Right lung (tissue), 5 donors: ENCODE measurements around the gene ADAMTS4. TPM values are rescaled to one million over a fixed set of nuclear protein-coding genes. Genes with fewer than 3 reads are reported as not detected.

Experiments
- DNase-seq, 2 donors: peaks; one replicate each; pipeline ENCODE4 v3.0.0-alpha.2; 2013
- polyA plus RNA-seq, 5 donors: library from polyadenylated mRNA; unstranded; fragments of 120-200 nt; gene quantifications; one replicate each; pipeline versions ENCODE4 v1.2.1 to v1.2.3, GENCODE V29; 2013; ENCODE audit warnings: inconsistent platforms in 1 of 5, low replicate concordance in 1 of 5; ENCODE audit not compliant: insufficient read length in 5 of 5, insufficient read depth in 1 of 5

Gene ADAMTS4
- polyA plus RNA-seq, 5 donors: 1.8 to 2.8 (median 2.2) TPM

DNA sequence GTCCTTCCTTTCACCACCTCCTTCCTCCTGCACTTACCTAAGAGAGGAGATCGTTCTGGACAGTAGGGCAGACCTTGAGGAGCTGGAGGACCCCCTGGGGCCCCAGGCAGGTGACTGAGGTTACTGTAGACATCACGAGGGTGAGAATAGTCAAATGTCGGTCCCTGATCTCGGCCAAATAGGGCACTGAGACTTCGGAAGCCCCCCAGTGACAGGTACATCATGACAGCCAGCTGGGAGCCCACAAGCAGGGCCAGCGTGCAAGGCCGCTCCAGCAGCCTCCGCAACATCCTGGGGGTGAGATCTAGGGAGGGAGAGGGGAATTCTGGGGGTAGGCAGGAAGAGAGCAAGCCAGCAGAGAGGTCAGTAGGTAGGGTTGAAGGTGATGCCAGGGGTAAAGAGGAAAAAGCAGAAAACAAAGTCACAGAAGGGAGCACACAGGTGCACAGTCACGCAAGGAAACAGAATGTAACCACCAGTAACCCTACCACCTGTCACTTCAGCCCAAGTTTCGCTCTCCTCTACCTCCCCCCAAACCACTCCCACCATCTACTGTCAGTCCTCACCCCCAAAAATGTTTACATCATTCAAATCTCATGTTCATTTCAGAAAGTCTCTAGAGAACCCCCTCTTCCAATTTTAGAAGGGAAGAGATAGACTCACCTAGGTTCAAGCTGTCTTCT is 22.9 kb downstream of the ADAMTS4 start:
- no peak for DNase-seq

GRCh38 chr1:161174911-161175310 is 23.9 kb downstream of the ADAMTS4 start:
- DNase-seq: no peak

- DNase-seq: no peak
These were observed 25.1 kb downstream of the ADAMTS4 start for GRCh38 chr1:161173711-161174110.

DNA sequence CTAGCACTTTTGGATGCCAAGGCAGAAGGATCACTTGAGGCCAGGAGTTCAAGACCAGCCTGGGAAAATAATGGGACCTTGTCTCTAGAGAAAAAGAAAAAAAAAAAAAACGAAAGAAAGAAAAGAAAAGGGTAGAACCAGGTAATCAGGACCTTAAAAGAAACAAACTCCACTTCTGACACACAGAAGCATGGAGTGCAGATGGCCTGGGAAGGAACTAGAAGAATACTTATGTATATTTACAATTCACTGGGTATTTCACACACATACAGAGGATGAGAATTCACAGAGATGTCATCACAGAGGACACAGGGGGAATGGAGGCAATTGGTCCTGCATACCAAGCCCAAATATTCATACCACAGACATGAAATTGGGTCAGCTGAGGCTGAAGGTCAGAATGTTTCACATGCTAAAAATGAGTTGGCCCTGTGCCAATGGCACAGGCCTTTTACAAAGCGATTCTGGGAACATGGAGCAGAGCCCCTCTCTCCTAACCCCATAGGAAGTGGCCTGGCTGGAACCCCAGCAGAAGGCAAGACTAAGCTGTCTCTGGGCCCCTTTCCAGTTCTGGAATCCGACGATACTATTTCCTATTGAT is 26.0 kb downstream of the ADAMTS4 start:
- no peak for DNase-seq

GRCh38 chr1:161172349-161172748 is 26.5 kb downstream of the ADAMTS4 start:
- DNase-seq: no peak

DNA sequence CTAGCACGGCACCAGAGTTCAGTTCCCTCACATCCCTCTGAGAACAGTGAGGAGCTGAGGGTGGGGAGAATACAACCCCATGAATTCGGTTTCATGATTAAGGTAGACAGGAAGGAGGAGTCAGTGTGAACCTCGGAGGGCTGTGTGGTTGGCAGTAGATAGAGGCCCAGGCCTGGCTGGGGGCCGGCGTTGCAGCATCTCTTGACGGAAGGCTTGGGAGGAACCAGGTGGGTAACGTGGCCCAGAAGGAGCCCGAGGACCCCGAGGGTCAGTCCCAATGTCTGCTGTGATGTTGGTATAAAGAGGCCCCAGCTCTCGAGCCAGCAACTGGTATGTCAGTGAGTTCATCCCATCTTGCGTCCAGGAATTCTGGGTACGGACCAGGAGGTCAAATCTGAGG is 27.2 kb downstream of the ADAMTS4 start:
- DNase-seq: no peak

DNA sequence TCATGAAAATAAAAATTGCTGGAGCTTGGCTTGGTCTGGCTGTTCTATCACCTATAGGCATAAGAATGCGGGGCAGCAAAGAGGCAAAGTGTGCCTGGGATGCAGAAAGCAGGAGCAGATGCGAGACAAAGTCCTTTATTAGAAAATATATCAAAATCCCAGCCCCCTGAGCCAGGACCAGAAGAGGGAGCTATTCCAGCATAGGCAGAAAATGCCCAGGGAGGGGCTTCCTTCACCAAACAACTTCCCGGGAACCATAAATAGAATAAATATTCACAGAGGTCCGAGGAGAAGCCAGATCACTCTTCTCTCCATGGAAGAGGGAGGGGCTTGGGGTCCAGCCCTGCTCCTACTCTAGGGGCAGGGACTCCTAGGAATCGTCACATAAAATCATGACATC is 27.7 kb downstream of the ADAMTS4 start:
- no peak for DNase-seq

DNA sequence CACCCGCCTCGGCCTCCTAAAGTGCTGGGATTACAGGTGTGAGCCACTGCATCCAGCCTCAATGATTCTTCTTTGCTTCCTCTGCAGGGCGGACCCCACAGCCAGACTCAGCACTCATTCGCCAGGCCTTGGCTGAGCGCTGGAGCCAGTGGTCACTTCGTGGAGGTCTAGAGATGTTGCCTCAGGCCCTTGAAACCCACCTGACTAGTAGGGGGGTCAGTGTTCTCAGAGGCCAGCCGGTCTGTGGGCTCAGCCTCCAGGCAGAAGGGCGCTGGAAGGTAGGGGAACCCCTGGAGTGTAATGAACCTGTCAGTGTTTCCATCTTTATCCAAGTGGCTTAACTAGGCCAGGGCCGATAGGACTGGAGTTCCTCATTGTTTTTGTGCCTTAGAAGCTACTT is 29.9 kb downstream of the ADAMTS4 start:
- no peak for DNase-seq

DNA sequence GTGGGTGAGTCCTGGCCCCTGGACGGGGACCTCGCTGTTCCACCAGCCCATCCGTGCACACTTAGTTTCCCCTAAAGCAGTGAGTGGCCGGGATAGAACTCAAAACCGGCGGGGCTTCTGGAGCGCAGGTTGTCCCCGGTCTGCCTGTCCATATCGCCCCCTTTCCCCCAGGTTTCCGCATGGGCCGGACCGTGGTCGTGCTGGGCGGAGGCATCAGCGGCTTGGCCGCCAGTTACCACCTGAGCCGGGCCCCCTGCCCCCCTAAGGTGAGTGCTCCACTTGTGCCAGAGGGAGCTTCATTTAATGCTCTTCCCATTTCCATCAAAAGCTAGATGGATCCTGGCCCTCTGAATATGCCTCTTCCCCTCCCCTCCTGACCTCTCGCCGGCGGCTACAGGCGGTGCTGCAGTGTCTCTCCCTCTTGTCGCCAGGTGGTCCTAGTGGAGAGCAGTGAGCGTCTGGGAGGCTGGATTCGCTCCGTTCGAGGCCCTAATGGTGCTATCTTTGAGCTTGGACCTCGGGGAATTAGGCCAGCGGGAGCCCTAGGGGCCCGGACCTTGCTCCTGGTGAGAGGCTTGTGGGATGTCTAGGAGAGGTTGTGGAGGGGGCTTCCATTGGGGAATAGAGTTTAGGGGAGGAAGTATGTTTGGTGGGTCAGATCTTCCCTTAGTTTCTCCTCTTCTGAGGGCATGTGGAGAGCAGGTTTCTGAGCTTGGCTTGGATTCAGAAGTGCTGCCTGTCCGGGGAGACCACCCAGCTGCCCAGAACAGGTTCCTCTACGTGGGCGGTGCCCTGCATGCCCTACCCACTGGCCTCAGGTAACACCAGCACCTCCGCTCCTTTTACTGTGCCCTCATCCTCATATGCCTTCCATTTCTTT is 31.9 kb downstream of the ADAMTS4 start:
- DNase-seq: no peak

DNA sequence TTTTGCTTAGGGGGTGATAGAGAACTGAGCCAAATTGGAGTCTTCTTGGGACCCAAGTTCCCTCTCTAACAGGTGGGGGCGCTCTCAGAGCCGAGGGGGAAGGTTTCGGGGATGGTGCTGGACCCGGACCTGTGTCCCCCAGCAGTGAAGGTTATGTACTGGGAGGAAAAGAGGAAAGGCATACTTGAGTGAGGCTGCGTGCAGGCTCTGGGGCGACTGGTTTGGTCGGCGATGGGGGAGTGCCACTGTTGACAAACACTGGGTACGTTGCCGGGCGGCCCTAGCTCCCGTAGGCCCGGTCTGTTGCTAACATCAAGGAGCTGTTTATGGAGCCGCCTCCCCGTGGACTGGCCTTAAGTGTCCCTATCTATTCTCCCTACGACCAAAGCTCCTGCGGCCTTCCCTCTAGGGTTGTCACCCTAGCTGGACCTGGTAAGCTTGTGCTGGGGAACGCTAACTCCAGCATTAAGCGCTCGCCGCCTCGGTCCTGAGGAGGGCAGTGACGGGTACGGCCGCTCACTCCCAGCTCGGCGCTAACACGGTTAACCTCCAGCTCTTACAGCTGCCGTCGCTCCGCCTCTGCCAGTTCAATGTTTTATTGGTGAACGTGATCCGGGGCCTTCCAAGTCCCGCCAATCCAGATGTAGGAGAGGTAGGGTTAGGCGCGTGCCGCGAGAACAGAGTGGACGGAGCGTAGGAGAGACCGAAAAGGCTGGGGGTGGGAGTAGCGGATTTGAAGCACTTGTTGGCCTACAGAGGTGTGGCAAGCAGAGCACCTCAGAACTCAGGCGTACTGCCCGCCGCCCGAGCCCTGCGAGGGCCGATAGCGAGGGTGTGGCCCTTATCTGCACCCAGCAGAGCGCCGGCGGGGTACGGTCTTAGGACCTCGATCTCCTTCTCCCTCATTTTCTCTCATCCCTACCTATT is 32.8 kb downstream of the ADAMTS4 start, which contains the start of gene PPOX:
Gene PPOX, plus strand, starts transcription at position 685 of the 927 bp plus-strand sequence. CDS start 422 bp downstream, outside the sequence.
- peak; percentile 96 to 97 for DNase-seq

- no peak for DNase-seq
These were observed 33.8 kb downstream of the ADAMTS4 start for GRCh38 chr1:161164901-161165610.

- no peak for DNase-seq
These were observed 35.1 kb downstream of the ADAMTS4 start for GRCh38 chr1:161163793-161164192.

DNA sequence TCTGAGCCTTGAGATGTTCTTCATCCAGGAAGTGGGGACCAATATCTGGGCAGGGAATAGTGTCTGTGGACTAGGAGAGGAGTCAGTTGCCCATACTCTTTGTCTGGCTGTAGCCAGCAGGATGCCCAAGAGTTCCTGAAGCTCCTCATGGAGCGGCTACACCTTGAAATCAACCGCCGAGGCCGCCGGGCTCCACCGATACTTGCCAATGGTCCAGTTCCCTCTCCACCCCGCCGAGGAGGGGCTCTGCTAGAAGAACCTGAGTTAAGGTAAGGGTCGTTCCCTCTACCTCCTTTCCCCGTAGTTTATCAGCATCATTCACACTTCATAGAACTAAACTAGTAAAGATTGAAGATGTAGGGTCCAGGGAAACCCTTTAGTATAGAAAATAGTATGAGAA is 36.0 kb downstream of the ADAMTS4 start:
- DNase-seq: no peak

GRCh38 chr1:161162052-161162451 is 36.8 kb downstream of the ADAMTS4 start:
- DNase-seq: no peak

DNA sequence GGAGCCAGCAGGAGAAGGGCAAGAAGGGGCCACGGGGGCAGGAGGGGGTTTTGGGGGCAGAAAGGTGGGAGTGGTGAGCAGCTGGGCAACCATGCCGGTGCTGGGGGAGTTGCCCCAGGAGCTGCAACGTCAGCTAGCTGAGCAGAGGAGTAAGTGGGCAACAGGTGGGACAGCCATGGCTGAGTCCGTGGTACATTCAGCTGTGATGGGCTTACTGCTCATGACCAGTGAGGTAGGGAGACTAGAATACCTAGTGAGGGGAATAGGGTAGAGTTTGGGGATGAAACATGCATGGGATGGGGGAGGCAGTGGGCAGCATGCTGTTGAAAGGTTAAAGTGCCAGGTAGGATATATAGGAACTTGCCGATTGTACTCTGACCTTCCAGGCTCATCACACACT is 37.2 kb downstream of the ADAMTS4 start:
- DNase-seq: no peak

DNA sequence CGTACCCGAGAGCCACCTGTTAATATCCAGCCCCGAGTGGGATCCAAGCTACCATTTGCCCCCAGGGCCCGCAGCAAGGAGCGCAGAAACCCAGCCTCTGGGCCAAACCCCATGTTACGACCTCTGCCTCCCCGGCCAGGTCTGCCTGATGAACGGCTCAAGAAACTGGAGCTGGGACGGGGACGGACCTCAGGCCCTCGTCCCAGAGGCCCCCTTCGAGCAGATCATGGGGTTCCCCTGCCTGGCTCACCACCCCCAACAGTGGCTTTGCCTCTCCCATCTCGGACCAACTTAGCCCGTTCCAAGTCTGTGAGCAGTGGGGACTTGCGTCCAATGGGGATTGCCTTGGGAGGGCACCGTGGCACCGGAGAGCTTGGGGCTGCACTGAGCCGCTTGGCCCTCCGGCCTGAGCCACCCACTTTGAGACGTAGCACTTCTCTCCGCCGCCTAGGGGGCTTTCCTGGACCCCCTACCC is 38.1 kb downstream of the ADAMTS4 start:
- DNase-seq: no peak

GRCh38 chr1:161159913-161160243 is 39.0 kb downstream of the ADAMTS4 start:
- DNase-seq: no peak

DNA sequence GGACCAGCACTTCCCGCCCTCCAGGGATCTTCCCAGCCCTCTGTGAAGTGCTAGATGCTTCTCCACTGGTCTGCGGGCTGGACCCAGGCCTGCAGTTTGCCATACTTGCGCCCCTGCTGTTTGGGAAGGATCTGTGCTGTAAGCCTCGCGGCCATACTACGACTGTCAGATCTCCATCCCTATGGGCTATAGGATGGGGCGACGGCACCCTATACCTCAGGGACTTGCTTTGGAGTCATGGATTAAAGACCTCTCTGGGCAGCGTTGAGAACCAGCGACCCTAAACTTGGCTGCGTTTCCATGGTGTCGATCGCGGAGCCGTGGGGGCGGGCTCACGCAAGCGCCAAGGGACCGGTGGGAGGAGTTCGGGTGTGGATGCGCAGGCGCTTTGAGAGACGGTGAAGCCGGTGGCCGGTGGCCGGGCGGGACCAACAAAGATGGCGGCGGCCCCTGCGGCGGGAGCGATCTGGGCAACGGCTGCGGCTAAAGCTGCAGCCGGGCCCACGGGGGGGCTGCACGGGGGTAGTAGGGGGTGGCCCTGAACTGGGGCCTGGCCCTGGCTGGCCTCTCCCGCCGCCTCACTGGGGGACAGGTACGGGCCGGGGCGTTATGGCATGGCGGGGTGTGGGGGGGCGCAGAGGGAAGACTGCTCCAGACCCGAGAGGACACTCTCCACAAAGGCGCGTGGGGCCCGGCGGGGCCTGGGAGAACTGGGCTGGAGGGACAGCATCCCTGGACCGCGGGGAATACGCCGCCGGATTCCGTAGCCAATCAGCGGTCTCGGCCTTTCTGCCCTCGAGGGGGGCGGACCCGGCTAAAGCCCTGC is 39.6 kb downstream of the ADAMTS4 start, which contains the start of gene USP21:
Gene USP21, plus strand, starts transcription at position 414 of the 826 bp plus-strand sequence. CDS start 1,141 bp downstream, outside the sequence.
- DNase-seq: peak; percentile 90 to 92

GRCh38 chr1:161158316-161159010 is 40.4 kb downstream of the ADAMTS4 start:
- DNase-seq: no peak
